Lower lobe of right lung (tissue), 2 donors: ENCODE results near the gene CLSTN2. TPM values are rescaled to one million over a fixed set of nuclear protein-coding genes. Genes with fewer than 3 reads are reported as not detected.

Source experiments
- ATAC-seq, 2 donors: fragments of 200-7000 bp; cut with Tn5 transposase; one replicate each; pipeline ENCODE4 v1.9.1; 2020 to 2022; ENCODE audit warnings: mild to moderate bottlenecking in 2 of 2, moderate library complexity in 2 of 2
- DNase-seq: peaks from one replicate; pipeline ENCODE4 v3.0.0-alpha.2; 2020
- H3K27ac ChIP-seq: fragments of 200-600 bp; one replicate; pipeline ENCODE4 v1.8.0; 2022
- H3K27me3 ChIP-seq: fragments of 200-600 bp; one replicate; pipeline ENCODE4 v1.8.0; 2022; ENCODE audit warnings: low read depth
- H3K36me3 ChIP-seq: fragments of 200-600 bp; one replicate; pipeline ENCODE4 v1.8.0; 2022; ENCODE audit warnings: mild to moderate bottlenecking
- H3K4me1 ChIP-seq: fragments of 200-600 bp; one replicate; pipeline ENCODE4 v1.8.0; 2022
- H3K4me3 ChIP-seq: fragments of 200-600 bp; one replicate; pipeline ENCODE4 v1.8.0; 2022; ENCODE audit warnings: mild to moderate bottlenecking
- H3K9me3 ChIP-seq: fragments of 200-600 bp; one replicate; pipeline ENCODE4 v1.8.0; 2022
- intact Hi-C: fragments of 100-400 bp; cut with DNase I; formaldehyde crosslinking; loops from one replicate; pipeline ENCODE4 v1.11.0; 2022
- total RNA-seq: library from RNA; stranded (reverse); fragmentation: NEBNext Ultra II Directional; extraction: Animal tissue kit (Norgen Biotek cat#: 25700); gene quantifications from one replicate; pipeline ENCODE4 v1.2.1, GENCODE V29; 2021
- TF ChIP-seq, protein P1 (sequence below): fragments of 200-600 bp; IDR thresholded peaks from one replicate; pipeline ENCODE4 v1.8.0; 2022; ENCODE audit warnings: antibody characterized with exemption, mild to moderate bottlenecking
- donor health status: DM: no; HTN: yes; CAD: no; lungs with severe emphysema.

CLSTN2 gene
- total RNA-seq, 1 donor from 2014 or later, result 4.5 TPM

DNA sequence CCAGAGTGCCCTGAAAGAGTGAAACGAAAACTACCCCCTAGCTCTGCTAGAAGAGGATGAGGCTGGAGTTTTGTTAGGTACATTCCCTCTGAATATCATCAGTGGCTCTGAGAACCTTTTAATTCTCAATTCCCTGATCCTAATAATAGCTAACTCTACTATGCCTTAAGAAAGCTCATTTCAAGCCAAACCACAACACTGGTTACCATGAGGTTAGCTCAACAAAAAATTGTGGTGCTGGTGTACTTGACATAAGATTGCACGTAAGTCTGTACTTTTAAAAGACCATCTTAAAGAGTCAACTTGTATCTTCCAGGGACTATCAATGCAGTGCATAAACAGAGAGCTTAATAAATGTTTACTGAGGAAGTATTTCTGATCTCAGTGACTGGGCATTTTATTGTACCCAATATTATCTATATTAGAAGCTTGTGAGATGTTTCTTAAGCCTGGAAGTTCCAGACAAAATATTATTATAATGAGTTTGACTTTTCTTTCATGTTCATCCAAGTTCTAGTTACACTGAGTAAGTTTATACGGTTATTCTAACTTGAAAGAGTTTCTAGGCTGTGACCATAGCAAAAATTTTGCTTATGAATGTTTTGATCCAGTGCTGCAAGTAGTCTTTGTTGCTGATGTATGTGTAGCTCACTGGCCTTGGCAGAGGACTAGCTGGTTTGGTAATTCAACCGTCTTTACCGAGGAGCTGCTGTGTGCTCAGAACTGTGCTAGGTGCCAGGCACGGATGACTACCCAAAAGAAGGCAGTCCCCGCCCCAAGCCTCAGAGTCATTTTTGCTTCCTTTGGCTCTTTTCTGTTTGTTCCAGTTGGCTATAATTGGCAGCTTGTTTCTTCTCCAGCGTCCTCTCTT is 408.5 kb downstream of the CLSTN2 start:
- intact Hi-C loops, result no loop called here
- Histone ChIP-seq H3K27me3 (no peaks in the 10 kb centered on the region), H3K9me3 (no peaks in the 10 kb centered on the region), H3K36me3 (no peaks in the 10 kb centered on the region), H3K4me1 (no peaks in the 10 kb centered on the region), H3K27ac (no peak overlapping the region), H3K4me3 (no peak overlapping the region)
- TF ChIP-seq, protein P1, sequence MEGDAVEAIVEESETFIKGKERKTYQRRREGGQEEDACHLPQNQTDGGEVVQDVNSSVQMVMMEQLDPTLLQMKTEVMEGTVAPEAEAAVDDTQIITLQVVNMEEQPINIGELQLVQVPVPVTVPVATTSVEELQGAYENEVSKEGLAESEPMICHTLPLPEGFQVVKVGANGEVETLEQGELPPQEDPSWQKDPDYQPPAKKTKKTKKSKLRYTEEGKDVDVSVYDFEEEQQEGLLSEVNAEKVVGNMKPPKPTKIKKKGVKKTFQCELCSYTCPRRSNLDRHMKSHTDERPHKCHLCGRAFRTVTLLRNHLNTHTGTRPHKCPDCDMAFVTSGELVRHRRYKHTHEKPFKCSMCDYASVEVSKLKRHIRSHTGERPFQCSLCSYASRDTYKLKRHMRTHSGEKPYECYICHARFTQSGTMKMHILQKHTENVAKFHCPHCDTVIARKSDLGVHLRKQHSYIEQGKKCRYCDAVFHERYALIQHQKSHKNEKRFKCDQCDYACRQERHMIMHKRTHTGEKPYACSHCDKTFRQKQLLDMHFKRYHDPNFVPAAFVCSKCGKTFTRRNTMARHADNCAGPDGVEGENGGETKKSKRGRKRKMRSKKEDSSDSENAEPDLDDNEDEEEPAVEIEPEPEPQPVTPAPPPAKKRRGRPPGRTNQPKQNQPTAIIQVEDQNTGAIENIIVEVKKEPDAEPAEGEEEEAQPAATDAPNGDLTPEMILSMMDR, result no peak
- no peak for DNase-seq
- ATAC-seq, result no peak

DNA sequence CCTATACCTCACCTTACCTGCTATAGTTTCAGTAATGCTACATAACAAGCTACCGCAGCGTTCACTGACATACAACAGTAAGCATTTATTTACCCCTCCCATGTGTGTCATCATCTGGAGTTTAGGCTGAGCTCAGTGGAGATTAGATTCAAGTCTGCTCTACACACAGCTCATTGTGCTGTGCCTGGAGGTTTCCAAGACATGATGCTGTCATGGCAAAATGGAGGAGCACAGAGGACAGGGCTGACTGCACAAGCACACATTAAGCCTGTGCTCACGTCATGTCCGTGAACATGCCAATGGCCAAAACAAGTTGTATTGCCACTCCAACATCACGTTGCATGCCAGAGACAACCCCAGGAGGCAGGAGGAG is 409.1 kb downstream of the CLSTN2 start:
- ATAC-seq (no peak), DNase-seq (no peak)
- Histone ChIP-seq H3K27ac (no peak overlapping the region), H3K4me3 (no peak overlapping the region), H3K9me3 (no peaks in the 10 kb centered on the region), H3K4me1 (no peaks in the 10 kb centered on the region), H3K36me3 (no peaks in the 10 kb centered on the region), H3K27me3 (no peaks in the 10 kb centered on the region)
- TF ChIP-seq, protein P1, result no peak
- intact Hi-C loops, result no loop called here

GRCh38 chr3:140344601-140345205 is 409.7 kb downstream of the CLSTN2 start:
- Histone ChIP-seq H3K27ac (no peak overlapping the region), H3K9me3 (no peaks in the 10 kb centered on the region), H3K4me3 (no peak overlapping the region), H3K36me3 (no peaks in the 10 kb centered on the region), H3K4me1 (no peaks in the 10 kb centered on the region), H3K27me3 (no peaks in the 10 kb centered on the region)
- TF ChIP-seq, protein P1, result no peak
- DNase-seq, result no peak
- no peak for ATAC-seq
- intact Hi-C loops, result no loop called here

DNA sequence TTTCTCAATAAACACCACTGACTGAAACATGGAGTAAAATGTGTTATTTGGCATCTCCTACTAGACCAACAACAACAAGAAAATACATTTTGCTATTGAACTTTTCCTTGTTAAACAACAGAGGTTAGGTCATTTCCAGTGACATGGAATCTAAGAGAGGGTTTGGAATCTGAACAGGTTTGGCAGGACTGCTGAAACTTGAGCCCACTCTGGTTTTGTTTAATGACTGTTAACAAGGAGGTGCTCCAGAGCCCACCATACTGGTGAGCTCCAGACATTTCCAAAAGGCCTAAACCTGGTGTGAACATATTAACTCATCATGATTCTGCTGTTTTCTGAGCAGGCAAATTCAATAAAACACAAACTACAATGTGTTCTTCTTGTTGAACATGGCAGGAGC is 412.2 kb downstream of the CLSTN2 start:
- Histone ChIP-seq H3K27me3 (no peaks in the 10 kb centered on the region), H3K9me3 (no peaks in the 10 kb centered on the region), H3K4me3 (no peak overlapping the region), H3K4me1 (no peaks in the 10 kb centered on the region), H3K27ac (no peak overlapping the region), H3K36me3 (no peaks in the 10 kb centered on the region)
- DNase-seq, result no peak
- TF ChIP-seq, protein P1, result no peak
- intact Hi-C loops, result no loop called here
- no peak for ATAC-seq

- no peak overlapping the region for H3K27ac ChIP-seq
- H3K4me3 ChIP-seq, result no peak overlapping the region
- intact Hi-C loops, result no loop called here
- no peaks in the 10 kb centered on the region for H3K27me3 ChIP-seq
- TF ChIP-seq, protein P1, result no peak
- no peaks in the 10 kb centered on the region for H3K36me3 ChIP-seq
- no peaks in the 10 kb centered on the region for H3K4me1 ChIP-seq
- DNase-seq, result no peak
- no peaks in the 10 kb centered on the region for H3K9me3 ChIP-seq
- no peak for ATAC-seq
These were observed 415.0 kb downstream of the CLSTN2 start for GRCh38 chr3:140349938-140350337.
